ENCODE data around the gene LHFPL3.

LHFPL3 gene

GRCh38 chr7:104371216-104371979 is 43.0 kb downstream of the LHFPL3 start:
- DNase-seq (ENCODE audit: low read depth in 2 of 2): no peak

GRCh38 chr7:104371980-104372357 is 43.6 kb downstream of the LHFPL3 start:
- DNase-seq (ENCODE audit: low read depth in 2 of 2): no peak

- DNase-seq (ENCODE audit: low read depth in 2 of 2): no peak
Measured at GRCh38 chr7:104382616-104383015, 54.2 kb downstream of the LHFPL3 start.

GRCh38 chr7:104386943-104387342 is 58.5 kb downstream of the LHFPL3 start:
- DNase-seq (ENCODE audit: low read depth in 2 of 2): no peak

GRCh38 chr7:104388222-104388621 is 59.8 kb downstream of the LHFPL3 start:
- DNase-seq (ENCODE audit: low read depth in 2 of 2): no peak

- DNase-seq (ENCODE audit: low read depth in 2 of 2): no peak
Measured at GRCh38 chr7:104395162-104395561, 66.8 kb downstream of the LHFPL3 start.

- DNase-seq (ENCODE audit: low read depth in 2 of 2): no peak
Measured at GRCh38 chr7:104397442-104397841, 69.0 kb downstream of the LHFPL3 start.

- DNase-seq (ENCODE audit: low read depth in 2 of 2): no peak
Measured at GRCh38 chr7:104408371-104408770, 80.0 kb downstream of the LHFPL3 start.

GRCh38 chr7:104410742-104411141 is 82.3 kb downstream of the LHFPL3 start:
- DNase-seq (ENCODE audit: low read depth in 2 of 2): no peak

GRCh38 chr7:104412911-104413310 is 84.5 kb downstream of the LHFPL3 start:
- no peak for DNase-seq (ENCODE audit: low read depth in 2 of 2)

- DNase-seq (ENCODE audit: low read depth in 2 of 2): no peak
Measured at GRCh38 chr7:104414216-104414615, 85.8 kb downstream of the LHFPL3 start.

GRCh38 chr7:104415700-104416099 is 87.3 kb downstream of the LHFPL3 start:
- no peak for DNase-seq (ENCODE audit: low read depth in 2 of 2)

GRCh38 chr7:104416866-104417393 is 88.5 kb downstream of the LHFPL3 start:
- DNase-seq (ENCODE audit: low read depth in 2 of 2): no peak

- no peak for DNase-seq (ENCODE audit: low read depth in 2 of 2)
Measured at GRCh38 chr7:104431930-104432329, 103.5 kb downstream of the LHFPL3 start.

GRCh38 chr7:104434129-104434528 is 105.7 kb downstream of the LHFPL3 start:
- DNase-seq (ENCODE audit: low read depth in 2 of 2): no peak

GRCh38 chr7:104442481-104442880 is 114.1 kb downstream of the LHFPL3 start:
- DNase-seq (ENCODE audit: low read depth in 2 of 2): no peak

- DNase-seq (ENCODE audit: low read depth in 2 of 2): no peak
Measured at GRCh38 chr7:104444017-104444416, 115.6 kb downstream of the LHFPL3 start.

- no peak for DNase-seq (ENCODE audit: low read depth in 2 of 2)
Measured at GRCh38 chr7:104445393-104445792, 117.0 kb downstream of the LHFPL3 start.

GRCh38 chr7:104450861-104451260 is 122.5 kb downstream of the LHFPL3 start:
- no peak for DNase-seq (ENCODE audit: low read depth in 2 of 2)

- DNase-seq (ENCODE audit: low read depth in 2 of 2): no peak
Measured at GRCh38 chr7:104453190-104453589, 124.8 kb downstream of the LHFPL3 start.

GRCh38 chr7:104458875-104459274 is 130.5 kb downstream of the LHFPL3 start:
- no peak for DNase-seq (ENCODE audit: low read depth in 2 of 2)

- no peak for DNase-seq (ENCODE audit: low read depth in 2 of 2)
Measured at GRCh38 chr7:104469166-104469820, 140.9 kb downstream of the LHFPL3 start.

GRCh38 chr7:104480529-104480928 is 152.1 kb downstream of the LHFPL3 start:
- no peak for DNase-seq (ENCODE audit: low read depth in 2 of 2)

All from stimulated activated CD4-positive, alpha-beta T cell treated with anti-CD3 and anti-CD28 coated beads, Interleukin-12 subunit alpha, Interleukin-12 subunit beta, amount 100 ng/mL, for 24 hours (primary cell).